Sciatic nerve (tissue), 2 donors: ENCODE data around the gene NME7. TPM values are rescaled to one million over a fixed set of nuclear protein-coding genes. Genes with fewer than 3 reads are reported as not detected.
"Not testable (repeated sequence)": the region's sequence is repeated elsewhere in the genome, so short reads cannot be mapped to it uniquely, and the experiment has no call there.

Experiments
- ATAC-seq: fragments of 200-7000 bp; cut with Tn5 transposase; one replicate; pipeline ENCODE4 v1.9.1; 2020; ENCODE audit warnings: mild to moderate bottlenecking, moderate library complexity
- DNase-seq: peaks from one replicate; pipeline ENCODE4 v3.0.0-alpha.2; 2020; ENCODE audit warnings: low spot score
- intact Hi-C: fragments of 100-400 bp; cut with DNase I; formaldehyde crosslinking; loops from one replicate; pipeline ENCODE4 v1.14.2; 2022
- total RNA-seq: library from RNA; stranded (reverse); fragmentation: NEBNext Ultra II Directional; extraction: Animal tissue kit (Norgen Biotek cat#: 25700); gene quantifications from one replicate; pipeline ENCODE4 v1.2.1, GENCODE V29; 2021
- donor health status: DM: no; HTN: no; CAD: no.
- donor health status: DM: no; HTN: no; CAD: no.

Gene NME7
- total RNA-seq, 1 donor from 2014 or later: 15.9 TPM

DNA sequence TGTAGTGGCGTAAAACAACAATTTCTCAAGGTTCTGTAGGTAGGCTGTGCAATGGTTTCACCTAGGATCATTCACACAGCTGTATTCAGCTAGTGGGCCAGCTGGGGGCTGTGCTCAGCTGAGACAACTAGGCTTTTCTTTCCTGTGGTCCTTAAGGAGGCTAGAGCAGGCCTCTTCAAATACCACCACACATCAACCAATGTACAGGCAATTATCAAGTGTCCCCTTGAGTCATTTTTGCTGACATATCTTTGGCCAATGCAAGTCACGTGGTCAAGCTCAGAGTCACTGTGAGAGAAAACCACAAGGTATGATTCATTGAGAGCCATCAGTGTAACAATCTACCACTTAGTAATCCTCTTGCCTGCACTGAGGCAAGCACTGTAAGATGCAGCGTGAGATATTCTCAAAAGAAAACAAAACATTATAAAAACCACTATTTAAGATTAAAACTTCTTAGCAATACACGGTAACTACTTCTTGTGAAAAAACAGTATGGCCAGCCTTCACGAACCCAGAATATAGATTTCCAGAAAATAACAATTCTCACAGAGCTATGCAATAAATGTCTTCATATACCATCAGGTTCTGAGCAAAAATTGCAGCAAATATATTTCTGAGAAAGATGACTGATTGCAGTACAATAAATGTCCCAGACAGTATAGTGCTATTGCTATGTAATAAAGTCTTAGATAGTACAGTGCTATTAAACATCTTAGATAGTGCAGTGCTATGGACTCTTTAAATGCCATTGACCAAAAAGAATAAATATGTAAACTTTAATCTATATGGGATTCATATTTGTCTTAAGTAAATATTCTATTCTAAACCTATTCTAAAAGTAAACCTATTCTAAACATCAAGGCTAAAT lies 55.3 kb downstream of the NME7 start:
- no peak for DNase-seq
- intact Hi-C loops: no loop called here
- ATAC-seq: no peak

DNA sequence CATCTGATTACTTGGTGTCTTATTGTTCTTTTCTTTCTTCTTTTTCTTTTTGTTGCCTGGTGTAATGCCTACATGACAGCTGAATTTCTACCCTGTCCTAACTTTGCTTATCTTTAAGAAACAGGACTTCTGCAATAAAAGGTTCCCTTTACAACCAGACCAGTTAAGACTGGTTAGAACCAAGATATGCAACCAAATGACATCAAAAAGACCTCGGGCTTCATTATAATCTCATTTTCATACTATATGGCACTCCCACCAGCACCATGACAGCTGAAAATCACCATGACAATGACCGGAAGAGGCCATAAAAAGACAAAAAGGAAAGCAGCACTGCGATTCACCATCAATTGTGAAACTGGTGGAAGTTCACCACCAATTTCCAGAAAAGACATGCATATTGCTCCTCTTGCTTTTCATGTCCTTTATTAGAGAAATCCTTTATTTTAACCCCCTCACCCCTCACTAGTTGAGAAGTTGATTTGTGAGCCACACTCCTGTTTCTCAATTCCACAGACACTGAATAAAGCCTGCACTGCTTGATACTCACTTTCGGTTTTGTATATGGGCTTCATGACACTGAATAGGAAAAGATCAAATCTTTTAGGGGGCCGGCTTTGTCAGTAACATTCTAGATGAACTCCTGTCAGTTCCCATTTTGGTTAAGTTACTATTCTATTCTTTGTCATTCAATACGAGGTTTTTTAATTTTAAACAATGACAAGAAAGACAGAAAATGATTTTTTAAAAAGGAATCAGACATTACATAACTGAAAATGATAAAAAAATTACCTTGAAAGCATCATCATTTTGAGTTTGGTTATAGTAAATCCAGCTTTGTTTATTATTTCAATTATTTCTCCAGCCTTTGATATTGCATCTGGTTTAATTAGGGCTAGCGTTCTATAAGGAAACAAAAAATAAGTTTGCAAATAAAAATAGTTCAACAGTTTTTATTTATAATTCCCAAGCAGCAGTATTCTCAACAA lies 58.1 kb downstream of the NME7 start:
- DNase-seq (no peak), ATAC-seq (no peak)
- intact Hi-C loops: no loop called here

DNA sequence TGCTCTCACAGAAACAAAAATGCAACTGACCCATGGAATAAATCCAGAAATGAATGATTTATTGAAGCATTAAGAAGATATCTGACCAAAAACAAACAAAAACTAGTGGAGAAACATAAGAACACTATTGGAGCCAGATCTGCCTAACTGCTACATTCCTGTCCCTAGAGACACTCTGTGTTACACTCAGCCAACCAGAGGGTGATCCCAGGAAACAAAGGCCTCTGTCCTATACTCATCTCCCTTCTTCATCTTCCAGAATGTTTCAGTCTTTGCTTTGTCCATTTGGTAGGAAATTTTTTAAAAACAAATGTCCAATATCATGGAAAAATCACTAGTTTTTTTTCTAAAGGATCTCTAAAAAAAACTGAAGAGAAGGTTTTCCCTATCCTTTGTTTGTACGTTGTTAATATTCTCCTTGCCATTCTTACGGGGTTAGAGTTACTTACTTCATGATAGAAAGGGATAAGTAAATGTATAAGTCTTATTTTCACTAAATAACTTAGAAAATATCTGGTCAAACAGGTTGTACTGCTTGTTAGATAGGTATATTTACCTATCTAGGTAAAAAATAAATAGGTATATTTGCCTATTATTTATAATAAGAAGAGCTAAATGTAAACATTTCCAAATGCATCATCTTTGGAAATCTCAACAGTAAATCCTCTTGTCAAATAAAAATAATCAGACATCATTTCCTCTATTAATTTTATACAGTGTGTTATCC lies 59.1 kb downstream of the NME7 start:
- ATAC-seq: no peak
- DNase-seq: no peak
- intact Hi-C loops: no loop called here

DNA sequence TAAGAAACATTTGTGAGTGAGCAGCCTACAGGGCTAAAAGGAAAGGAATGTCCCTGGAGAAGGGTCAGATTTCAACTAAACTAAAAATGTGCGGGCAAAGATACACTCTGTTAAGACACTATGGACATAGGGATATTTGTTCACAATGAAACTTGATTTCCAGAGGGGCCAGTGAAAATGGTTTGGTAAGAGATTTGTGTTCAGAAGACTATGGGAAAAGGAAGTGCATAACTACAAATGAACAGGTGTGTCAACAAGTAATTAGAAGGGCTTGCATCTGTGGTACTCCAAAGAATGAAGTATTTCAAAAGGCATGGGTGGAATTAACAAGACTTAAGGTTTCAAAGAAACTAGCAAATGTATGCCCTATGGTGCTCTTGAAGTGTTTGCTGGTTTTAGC lies 60.4 kb downstream of the NME7 start:
- DNase-seq: no peak
- no peak for ATAC-seq
- intact Hi-C loops: no loop called here

DNA sequence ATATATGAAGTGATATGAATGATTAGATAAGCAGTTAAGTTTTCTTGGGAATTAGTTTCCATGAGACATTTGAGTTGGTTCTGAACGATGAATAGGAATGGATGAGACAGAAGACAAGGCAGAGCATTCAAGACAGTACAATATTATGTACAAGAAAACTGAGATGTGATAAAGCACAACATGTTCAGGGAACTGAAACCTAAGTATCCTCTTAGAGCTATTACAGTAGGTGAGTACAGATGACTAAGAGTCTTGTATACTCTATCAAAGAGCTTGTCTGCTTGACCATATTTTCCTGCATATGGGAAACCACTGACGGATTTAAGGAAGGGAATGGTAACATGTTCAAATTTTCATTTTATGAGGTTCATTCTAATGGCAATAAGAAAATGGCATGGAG lies 61.6 kb downstream of the NME7 start:
- no peak for ATAC-seq
- intact Hi-C loops: no loop called here
- no peak for DNase-seq

DNA sequence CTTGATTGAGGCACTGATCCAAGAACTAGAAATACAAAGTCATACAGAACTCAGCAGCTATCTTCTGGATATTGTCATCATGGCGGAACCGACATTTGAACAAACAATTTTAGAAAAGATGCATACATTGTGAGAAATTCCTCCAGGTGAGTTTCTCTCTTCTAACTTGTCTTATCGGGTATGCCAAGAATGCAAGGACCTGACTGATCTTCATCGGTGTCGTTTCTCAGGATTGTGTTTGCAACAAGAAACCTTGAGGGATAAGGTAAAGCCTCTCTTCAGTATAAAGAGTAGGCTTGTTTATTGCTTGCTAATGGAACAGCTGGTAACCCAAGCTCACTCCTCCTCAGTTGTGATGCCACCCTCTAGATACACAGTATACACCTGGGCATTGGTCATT lies 62.2 kb downstream of the NME7 start:
- ATAC-seq (no peak), DNase-seq (no peak)
- intact Hi-C loops: no loop called here

DNA sequence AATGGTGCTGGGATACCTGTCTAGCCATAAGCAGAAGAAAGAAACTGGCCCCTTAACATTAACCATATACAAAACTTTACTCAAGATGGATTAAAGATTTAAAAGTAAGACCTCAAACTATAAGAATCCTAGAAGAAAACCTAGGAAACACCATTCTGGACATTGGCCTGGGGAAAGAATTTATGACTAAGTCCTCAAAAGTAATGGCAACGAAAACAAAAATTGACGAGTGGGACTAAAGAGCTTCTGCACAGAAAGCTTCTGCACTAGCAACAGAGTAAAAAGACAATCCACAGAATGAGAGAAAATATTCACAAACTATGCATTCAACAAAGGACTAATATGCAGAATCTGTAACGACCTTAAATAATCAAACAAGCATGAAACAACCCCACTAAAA lies 66.7 kb downstream of the NME7 start:
- no peak for ATAC-seq
- intact Hi-C loops: no loop called here

DNA sequence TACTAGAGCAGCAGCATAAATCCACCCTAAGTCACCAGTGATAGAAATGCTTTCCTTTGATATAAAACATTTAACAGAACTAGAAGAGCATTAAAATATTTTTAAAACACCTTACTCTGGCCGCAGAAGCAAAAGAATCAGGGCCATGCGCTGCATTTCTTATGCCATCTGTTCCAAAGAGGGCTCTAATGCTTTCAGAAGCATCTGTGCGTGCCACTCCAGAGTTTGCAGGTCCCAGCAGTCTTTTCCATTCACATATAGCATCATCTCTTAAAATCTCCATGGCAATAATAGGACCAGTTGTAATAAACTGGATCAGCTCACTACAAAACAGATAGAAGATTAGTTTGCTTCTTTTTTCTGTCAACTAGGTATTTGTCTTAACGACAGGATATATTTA lies 69.2 kb downstream of the NME7 start:
- no peak for DNase-seq
- intact Hi-C loops: no loop called here
- ATAC-seq: no peak

More for the DNA sequence above, 66.7 kb downstream of the NME7 start:
- DNase-seq: no peak

DNA sequence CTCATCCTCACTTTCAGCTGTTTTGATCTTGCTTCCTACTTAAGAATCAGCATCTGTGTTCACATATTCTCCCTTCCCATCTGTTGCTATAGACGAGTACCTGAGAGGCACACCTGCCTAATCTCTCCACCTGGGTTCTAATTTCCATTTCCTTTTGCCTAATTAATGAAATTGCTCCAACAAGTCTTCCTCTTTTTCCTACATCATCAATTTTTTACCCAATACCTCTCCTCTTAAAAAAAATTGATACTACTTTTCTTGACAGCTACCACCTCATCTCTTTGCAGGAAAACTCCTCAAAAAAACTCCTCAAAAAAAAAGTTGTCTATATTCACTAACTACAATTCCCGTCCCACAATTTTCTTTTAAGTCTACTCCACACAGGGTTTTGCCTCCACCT lies 71.8 kb downstream of the NME7 start:
- no peak for DNase-seq
- no peak for ATAC-seq
- intact Hi-C loops: no loop called here

DNA sequence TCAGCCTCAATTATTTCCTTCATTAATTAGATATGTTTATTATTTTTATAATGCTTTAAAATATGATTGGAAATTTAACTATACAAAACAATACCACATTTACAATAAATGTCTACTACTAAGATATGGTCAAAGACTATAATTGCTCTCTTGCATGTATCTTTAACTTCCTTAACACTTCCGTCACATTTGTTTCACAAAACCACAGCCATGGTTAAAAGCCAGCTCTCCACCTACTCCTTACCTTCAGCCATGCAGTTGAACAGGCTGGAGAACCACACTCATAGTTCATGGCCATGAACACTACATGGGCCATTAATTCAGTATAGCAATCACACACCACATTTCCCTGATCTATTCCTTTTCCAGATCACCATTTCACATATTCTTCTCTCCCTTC lies 72.2 kb downstream of the NME7 start:
- ATAC-seq (no peak), DNase-seq (no peak)
- intact Hi-C loops: no loop called here

DNA sequence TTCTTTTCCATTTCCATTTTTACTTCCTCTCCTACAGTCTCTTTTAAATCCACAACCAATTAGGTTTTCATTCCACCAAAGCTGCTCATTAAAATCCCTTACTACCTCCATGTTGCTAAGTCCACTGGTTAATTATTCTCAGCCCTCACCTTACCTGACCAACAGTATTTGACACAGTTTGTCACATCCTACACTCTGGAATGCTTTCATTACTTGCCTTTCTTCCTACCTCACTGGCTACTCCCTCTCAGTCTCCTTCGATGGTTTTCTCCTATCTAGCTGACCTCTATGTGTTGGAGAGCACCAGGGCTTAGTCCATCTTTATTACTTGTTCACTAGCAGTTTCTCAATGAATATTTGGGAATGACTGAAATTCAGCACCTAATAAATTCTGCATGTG lies 78.6 kb downstream of the NME7 start:
- intact Hi-C loops: no loop called here
- DNase-seq: no peak
- no peak for ATAC-seq

DNA sequence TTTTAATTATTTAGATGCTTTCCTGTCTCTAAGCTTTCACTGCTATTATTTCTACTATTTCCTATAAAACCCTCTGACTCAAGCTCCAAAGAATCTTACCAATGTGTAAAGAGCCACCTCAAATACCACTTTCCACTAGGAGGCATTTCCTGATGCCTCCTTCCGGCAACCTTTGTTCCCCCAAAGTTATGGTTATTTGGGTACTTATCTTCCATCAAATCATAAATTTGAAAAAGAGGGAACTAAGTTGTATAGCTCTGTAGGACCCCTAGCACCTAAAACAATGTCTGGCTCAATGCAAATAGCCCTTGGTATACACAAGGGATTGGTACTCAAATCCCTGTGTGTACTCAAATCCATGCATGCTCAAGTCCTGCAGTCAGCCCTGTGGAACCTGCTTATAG lies 79.6 kb downstream of the NME7 start:
- DNase-seq: no peak
- no peak for ATAC-seq
- intact Hi-C loops: no loop called here

DNA sequence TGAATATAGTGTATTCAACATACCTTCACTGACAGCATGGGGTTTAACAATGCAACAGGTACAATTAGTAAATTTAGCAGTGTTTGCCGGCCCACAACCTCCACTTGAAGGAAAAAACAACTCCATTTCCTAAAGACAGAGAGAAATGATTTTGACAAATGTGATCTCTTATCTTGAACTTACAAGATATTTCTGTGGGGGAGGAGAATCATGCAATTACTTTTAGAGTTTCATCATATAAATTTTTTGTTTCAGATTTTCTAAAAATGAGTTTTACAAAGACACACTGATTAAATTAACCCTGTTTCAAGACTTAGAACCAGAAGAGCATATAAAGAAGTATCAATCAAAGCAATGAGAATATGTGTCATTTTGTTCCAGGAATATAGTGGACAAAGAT lies 80.3 kb downstream of the NME7 start:
- DNase-seq (no peak), ATAC-seq (no peak)
- intact Hi-C loops: no loop called here

DNA sequence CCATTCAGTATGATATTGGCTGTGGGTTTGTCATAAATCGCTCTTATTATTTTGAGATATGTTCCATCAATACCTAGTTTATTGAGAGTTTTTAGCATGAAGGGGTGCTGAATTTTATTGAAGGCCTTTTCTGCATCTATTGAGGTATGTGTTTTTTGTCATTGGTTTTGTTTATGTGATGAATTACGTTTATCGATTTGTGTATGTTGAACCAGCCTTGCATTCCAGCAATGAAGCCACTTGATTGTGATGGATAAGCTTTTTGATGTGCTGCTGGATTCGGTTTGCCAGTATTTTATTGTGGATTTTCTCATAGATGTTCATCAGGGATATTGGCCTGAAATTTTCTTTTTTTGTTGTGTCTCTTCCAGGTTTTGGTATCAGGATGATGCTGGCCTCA lies 86.0 kb downstream of the NME7 start:
- ATAC-seq, DNase-seq, intact Hi-C loops: not testable (repeated sequence)

DNA sequence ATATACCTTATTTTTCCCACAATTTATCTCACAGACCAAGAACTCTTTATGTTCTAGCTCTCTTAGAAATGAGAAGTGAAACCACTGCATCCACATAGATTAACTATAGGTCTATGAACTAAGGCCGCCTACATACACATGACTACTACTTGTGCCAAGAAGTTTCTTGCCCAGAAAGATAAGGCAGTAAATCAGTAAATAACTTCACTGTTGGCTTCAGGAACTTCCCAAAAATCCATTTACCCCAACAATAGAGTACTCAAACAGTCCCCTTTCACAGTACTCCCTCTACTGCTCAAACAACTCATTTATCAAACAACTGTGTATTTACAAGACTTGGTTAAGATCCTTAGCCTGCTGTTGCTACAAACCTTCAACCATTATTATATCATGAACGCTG lies 96.5 kb downstream of the NME7 start:
- DNase-seq (no peak), ATAC-seq (no peak)
- intact Hi-C loops: no loop called here

DNA sequence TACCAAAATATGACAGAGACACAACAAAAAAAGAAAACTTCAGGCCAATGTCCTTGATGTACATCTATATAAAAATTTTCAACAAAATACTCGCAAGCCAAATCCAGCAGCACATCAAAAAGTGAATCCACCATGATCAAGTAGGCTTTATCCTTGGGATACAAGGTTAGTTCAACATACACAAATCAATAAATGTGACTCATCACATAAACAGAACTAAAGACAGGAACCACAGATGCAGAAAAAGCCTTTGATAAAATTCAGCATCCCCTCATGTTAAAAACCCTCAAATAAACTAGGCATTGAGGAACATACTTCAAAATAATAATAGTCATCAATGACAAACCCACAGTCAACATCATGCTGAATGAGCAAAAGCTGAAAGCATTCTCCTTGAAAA lies 101.5 kb downstream of the NME7 start:
- intact Hi-C loops: no loop called here
- DNase-seq: no peak
- no peak for ATAC-seq

DNA sequence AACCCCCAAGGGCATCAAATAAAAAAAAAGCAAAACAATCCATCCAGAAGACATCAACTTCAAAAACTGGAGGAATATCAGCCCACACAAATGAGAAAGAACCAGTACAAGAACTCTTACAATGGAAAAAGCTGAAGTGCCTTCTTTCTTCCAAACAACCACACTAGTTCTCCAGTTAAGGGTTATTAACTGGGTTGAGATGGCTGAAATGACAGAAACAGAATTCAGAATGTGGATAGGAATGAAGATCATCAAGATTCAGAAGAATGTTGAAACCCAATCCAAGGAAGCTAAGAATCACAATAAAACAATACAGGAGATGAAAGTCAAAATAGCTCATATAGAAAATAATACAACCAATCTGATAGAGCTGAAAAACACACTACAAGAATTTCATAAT lies 104.5 kb downstream of the NME7 start:
- no peak for ATAC-seq
- intact Hi-C loops: no loop called here

DNA sequence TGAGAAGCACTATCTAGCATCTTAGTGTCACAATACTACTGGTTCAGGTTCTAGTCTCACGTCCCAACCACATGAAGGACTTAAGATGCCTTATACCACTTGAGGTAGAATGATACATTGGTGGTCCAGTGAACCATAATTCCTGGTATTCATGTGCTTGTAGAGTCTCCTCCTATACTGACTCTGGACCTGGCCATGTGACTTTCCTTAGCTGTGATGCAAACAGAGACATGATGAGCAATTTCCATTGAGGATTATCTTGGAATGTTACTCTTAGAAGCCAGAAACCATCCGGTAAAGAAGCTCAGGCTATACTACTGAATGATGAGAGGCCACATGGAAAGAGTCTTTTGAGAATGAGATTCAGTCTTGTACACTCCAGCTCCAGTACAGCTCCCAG lies 105.7 kb downstream of the NME7 start:
- no peak for ATAC-seq
- intact Hi-C loops: no loop called here

More for the DNA sequence above, 104.5 kb downstream of the NME7 start:
- DNase-seq: no peak

DNA sequence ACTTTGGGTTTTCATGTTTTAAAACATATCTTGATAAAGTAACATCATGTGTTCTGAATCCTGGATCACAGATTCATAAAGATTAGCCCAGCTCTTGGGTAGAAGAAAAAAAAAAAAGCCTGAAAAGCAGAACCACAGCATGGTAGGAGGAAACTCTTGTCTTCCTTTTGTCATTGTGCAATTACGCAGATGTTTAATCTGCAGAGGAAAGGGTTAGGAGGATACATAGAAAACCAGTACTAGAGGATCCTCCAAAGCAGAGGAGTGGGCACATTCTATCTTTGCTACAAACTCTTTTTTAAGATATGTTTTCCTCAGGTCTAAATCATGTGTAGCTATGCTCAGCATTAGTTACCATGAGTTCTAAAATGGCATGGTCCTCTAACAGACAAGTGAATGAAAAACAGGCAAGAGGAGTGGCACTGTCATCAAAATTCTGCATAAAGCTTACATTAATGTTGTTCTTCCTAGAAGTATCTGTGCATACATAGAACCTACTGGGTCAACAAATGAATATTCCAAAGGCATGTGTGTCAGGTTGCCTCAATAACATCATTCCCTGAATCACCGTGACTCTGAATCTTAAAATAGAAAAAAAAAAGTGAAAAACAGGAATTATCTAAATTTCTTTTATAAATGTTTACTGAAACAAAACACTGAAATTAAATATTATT lies 107.0 kb downstream of the NME7 start:
- intact Hi-C loops: no loop called here
- DNase-seq (no peak), ATAC-seq (no peak)

More for the DNA sequence above, 105.7 kb downstream of the NME7 start:
- DNase-seq: no peak
